Hepatocyte (in vitro differentiated cells): ENCODE data around the gene PRKCA.

Source experiments
- CTCF ChIP-seq: fragments of 200-600 bp; sonication (generic); IDR thresholded peaks from 2 replicates; pipeline ENCODE4 v1.5.1; 2016; ENCODE audit warnings: antibody characterized with exemption, mild to moderate bottlenecking; ENCODE audit not compliant: poor library complexity
- EZH2 ChIP-seq: fragments of 200-600 bp; sonication (generic); IDR thresholded peaks from 2 replicates; pipeline ENCODE4 v1.6.1; 2016; ENCODE audit warnings: antibody characterized with exemption, mild to moderate bottlenecking, borderline replicate concordance

DNA sequence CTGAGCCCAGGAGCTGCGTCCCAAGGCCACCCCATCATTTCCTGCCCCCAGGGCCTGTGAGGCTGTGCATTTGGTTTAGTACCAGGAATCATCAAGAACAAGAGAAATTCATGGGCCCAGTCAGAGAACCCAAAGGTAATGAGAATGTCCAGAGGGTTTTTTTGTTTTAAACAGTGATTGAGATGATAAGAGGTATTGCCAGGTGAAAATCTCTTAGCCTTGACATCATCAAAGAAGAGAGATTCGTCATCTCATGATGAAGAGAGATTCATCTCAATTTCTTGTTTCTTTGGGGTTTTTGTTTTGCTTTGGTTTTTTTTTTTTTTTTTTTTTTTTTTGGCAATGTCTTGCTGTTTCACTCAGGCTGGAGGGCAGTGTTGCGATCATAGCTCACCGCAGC, 361.9 kb downstream of the PRKCA start:
- TF ChIP-seq CTCF: no peak
- TF ChIP-seq EZH2: no peak
